Hematopoietic multipotent progenitor cell treated with erythropoietin and hydrocortisone succinate and interleukin-3 and kit ligand, for 17 days (in vitro differentiated cells): Measurements from ENCODE around the gene ANO1.
"Not testable (repeated sequence)": the region's sequence is repeated elsewhere in the genome, so short reads cannot be mapped to it uniquely, and the experiment has no call there.

ENCODE experiments used
- DNase-seq: peaks from one replicate; pipeline ENCODE4 v3.0.0-alpha.2; 2015; ENCODE audit warnings: low spot score

The ANO1 gene

GRCh38 chr11:70078095-70078780 lies at the start of gene ANO1:
Gene ANO1 (plus strand): TSS chr11:70078317. CDS start chr11:70078607, 290 bp downstream.
- DNase-seq: no peak

- no peak for DNase-seq
Observed at GRCh38 chr11:70029115-70029860, 48.8 kb upstream of the ANO1 start.

- no peak for DNase-seq
Observed at GRCh38 chr11:70029861-70030380, 48.2 kb upstream of the ANO1 start.

GRCh38 chr11:70030412-70030811 lies 47.7 kb upstream of the ANO1 start:
- DNase-seq: no peak

- DNase-seq: no peak
Observed at GRCh38 chr11:70031631-70032469, 46.3 kb upstream of the ANO1 start.

GRCh38 chr11:70032470-70032795 lies 45.7 kb upstream of the ANO1 start:
- no peak for DNase-seq

- no peak for DNase-seq
Observed at GRCh38 chr11:70032943-70033710, 45.0 kb upstream of the ANO1 start.

GRCh38 chr11:70033711-70034070 lies 44.4 kb upstream of the ANO1 start:
- no peak for DNase-seq

- DNase-seq: no peak
Observed at GRCh38 chr11:70034740-70035365, 43.3 kb upstream of the ANO1 start.

- DNase-seq: not testable (repeated sequence)
Observed at GRCh38 chr11:70035665-70036064, 42.5 kb upstream of the ANO1 start.

- no peak for DNase-seq
Observed at GRCh38 chr11:70036971-70037882, 40.9 kb upstream of the ANO1 start.

GRCh38 chr11:70038034-70038834 lies 39.9 kb upstream of the ANO1 start:
- no peak for DNase-seq

- no peak for DNase-seq
Observed at GRCh38 chr11:70040452-70040851, 37.7 kb upstream of the ANO1 start.

- DNase-seq: no peak
Observed at GRCh38 chr11:70040869-70041501, 37.1 kb upstream of the ANO1 start.

GRCh38 chr11:70043482-70043881 lies 34.6 kb upstream of the ANO1 start:
- DNase-seq: no peak

GRCh38 chr11:70046089-70046488 lies 32.0 kb upstream of the ANO1 start:
- DNase-seq: no peak

GRCh38 chr11:70048279-70049024 lies 29.7 kb upstream of the ANO1 start:
- DNase-seq: no peak

- DNase-seq: no peak
Observed at GRCh38 chr11:70049045-70049444, 29.1 kb upstream of the ANO1 start.
